Keratinocyte (primary cell): ENCODE data around the gene BID. TPM values are rescaled to one million over a fixed set of nuclear protein-coding genes. Genes with fewer than 3 reads are reported as not detected.

Experiments
- DNase-seq: peaks from one replicate; pipeline ENCODE4 v3.0.0-alpha.2; 2011; ENCODE audit warnings: low read depth, missing footprints, low spot score
- FAIRE-seq: peaks from 2 replicates; lab custom pipeline; 2011; peaks lifted over from hg19 to GRCh38; lab: Jason Lieb, UNC
- H2AFZ ChIP-seq: 2 replicates; pipeline ENCODE4 v1.6.0; 2012; ENCODE audit warnings: low read length, control low read depth, inconsistent platforms; ENCODE audit not compliant: control insufficient read depth
- H3K27ac ChIP-seq: 2 replicates; pipeline ENCODE4 v1.5.1; 2011; ENCODE audit warnings: low read length; ENCODE audit not compliant: control insufficient read depth, insufficient read depth
- H3K27me3 ChIP-seq: 3 replicates; pipeline ENCODE4 v1.6.0; 2011; ENCODE audit warnings: low read length; ENCODE audit not compliant: control insufficient read depth, insufficient read depth; ENCODE audit errors: extremely low read depth
- H3K36me3 ChIP-seq, 2 experiments: 2 replicates in 1 of 2; 3 replicates in 1 of 2; pipeline ENCODE4 v1.5.1; 2011; ENCODE audit warnings: low read length in 2 of 2, mild to moderate bottlenecking in 1 of 2; ENCODE audit not compliant: control insufficient read depth in 2 of 2, insufficient read depth in 2 of 2; ENCODE audit errors: extremely low read depth in 1 of 2
- H3K4me1 ChIP-seq: 3 replicates; pipeline ENCODE4 v1.5.1; 2011; ENCODE audit warnings: low read length; ENCODE audit not compliant: control insufficient read depth, insufficient read depth; ENCODE audit errors: extremely low read depth
- H3K4me2 ChIP-seq: 3 replicates; pipeline ENCODE4 v1.6.0; 2011; ENCODE audit warnings: low read depth, low read length; ENCODE audit not compliant: control insufficient read depth, insufficient read depth; ENCODE audit errors: extremely low read depth
- H3K4me3 ChIP-seq, 3 experiments: fragments of 200-600 bp in 1 of 3; sonication (generic) in 1 of 3; 2 replicates in 2 of 3; 3 replicates in 1 of 3; pipeline ENCODE4 v1.5.1; 2011 to 2016; ENCODE audit warnings: low read length in 3 of 3, mild to moderate bottlenecking in 3 of 3, control low read depth in 2 of 3, inconsistent platforms in 1 of 3, low read depth in 1 of 3, mixed read lengths in 1 of 3, mixed run types in 1 of 3, moderate library complexity in 1 of 3; ENCODE audit not compliant: control insufficient read depth in 2 of 3, insufficient read depth in 2 of 3; ENCODE audit errors: extremely low read depth in 1 of 3
- H3K79me2 ChIP-seq: 2 replicates; pipeline ENCODE4 v1.6.0; 2012; ENCODE audit warnings: low read length; ENCODE audit not compliant: control insufficient read depth, insufficient read depth
- H3K9ac ChIP-seq: 3 replicates; pipeline ENCODE4 v1.6.0; 2011; ENCODE audit warnings: low read length; ENCODE audit not compliant: control insufficient read depth, insufficient read depth; ENCODE audit errors: extremely low read depth
- H3K9me1 ChIP-seq: 3 replicates; pipeline ENCODE4 v1.6.0; 2011; ENCODE audit warnings: low read length; ENCODE audit not compliant: control insufficient read depth, insufficient read depth; ENCODE audit errors: extremely low read depth
- H3K9me3 ChIP-seq: 2 replicates; pipeline ENCODE4 v1.5.1; 2012; ENCODE audit warnings: low read depth, low read length; ENCODE audit not compliant: control insufficient read depth
- H4K20me1 ChIP-seq: 3 replicates; pipeline ENCODE4 v1.6.0; 2011; ENCODE audit warnings: low read length; ENCODE audit not compliant: control insufficient read depth, insufficient read depth; ENCODE audit errors: extremely low read depth
- EZH2 ChIP-seq: IDR thresholded peaks from one replicate; pipeline ENCODE4 v1.6.1; 2012; ENCODE audit warnings: inconsistent platforms, mild to moderate bottlenecking, low read length, moderate library complexity
- dilution Hi-C: fragments of 300-500 bp; cut with MboI; formaldehyde crosslinking; loops from one replicate; pipeline ENCODE4 v1.7.0; 2020; ENCODE audit warnings: low sequenced_read_pairs; ENCODE audit not compliant: extremely low pct_ligation_motif_present
- polyA plus RNA-seq, 5 experiments: library from polyadenylated mRNA; depleted of rRNA in 3 of 5; stranded (reverse) in 3 of 5; stranded (forward) in 1 of 5; unstranded in 1 of 5; fragments of >200 nt; gene quantifications; 1 replicate in 1 of 5; 2 replicates in 3 of 5; 3 replicates in 1 of 5; pipeline versions ENCODE4 v1.2.1 to v1.2.3, GENCODE V29; 2011 to 2012; ENCODE audit warnings: missing spikeins in 2 of 5, low read depth in 1 of 5, low replicate concordance in 1 of 5
- TF ChIP-seq, protein P1 (sequence below), 3 experiments: IDR thresholded peaks in 1 of 3; conservative IDR thresholded peaks in 1 of 3; optimal IDR thresholded peaks in 1 of 3; 2 replicates in 2 of 3; 3 replicates in 1 of 3; pipeline versions ENCODE3 to v1.5.1; 2011; ENCODE audit warnings: low read length in 3 of 3, mild to moderate bottlenecking in 3 of 3, moderate library complexity in 2 of 3, control low read depth in 1 of 3, inconsistent platforms in 1 of 3; ENCODE audit not compliant: insufficient read depth in 2 of 3; ENCODE audit errors: extremely low read depth in 1 of 3

BID gene
- polyA plus RNA-seq, 1 donor (not counting 4 experiments of a cell fraction or from before 2014, with no cell fraction given) = 46.0 TPM

DNA sequence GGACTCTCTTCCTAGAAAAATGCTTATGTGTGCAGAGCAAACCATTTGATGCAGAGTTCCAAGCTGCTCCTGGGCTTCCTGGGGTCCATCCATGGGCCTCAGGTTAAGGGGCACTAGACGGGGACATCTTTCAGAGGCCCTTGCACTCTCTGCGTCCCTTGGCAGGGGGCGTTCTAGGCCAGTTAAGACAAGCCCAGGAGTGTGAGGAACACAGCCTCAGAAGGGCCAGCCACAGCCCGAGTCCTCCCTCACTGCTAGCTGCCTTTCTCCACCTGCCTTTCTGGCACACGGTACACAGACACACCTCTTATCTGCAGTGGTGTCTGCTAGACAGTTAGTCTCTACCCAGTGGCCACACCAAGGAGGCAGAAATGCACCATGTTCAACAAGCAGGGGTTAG, 18.0 kb upstream of the BID start:
- H3K9ac ChIP-seq = no peak overlapping the region
- TF ChIP-seq, protein P1, sequence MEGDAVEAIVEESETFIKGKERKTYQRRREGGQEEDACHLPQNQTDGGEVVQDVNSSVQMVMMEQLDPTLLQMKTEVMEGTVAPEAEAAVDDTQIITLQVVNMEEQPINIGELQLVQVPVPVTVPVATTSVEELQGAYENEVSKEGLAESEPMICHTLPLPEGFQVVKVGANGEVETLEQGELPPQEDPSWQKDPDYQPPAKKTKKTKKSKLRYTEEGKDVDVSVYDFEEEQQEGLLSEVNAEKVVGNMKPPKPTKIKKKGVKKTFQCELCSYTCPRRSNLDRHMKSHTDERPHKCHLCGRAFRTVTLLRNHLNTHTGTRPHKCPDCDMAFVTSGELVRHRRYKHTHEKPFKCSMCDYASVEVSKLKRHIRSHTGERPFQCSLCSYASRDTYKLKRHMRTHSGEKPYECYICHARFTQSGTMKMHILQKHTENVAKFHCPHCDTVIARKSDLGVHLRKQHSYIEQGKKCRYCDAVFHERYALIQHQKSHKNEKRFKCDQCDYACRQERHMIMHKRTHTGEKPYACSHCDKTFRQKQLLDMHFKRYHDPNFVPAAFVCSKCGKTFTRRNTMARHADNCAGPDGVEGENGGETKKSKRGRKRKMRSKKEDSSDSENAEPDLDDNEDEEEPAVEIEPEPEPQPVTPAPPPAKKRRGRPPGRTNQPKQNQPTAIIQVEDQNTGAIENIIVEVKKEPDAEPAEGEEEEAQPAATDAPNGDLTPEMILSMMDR (optimal IDR thresholded peaks at IDR 0.05 in 1 of 3, IDR thresholded peaks at IDR 0.05 in 1 of 3, conservative IDR thresholded peaks at IDR 0.05 in 1 of 3; ENCODE audit: extremely low read depth in 1 of 3, insufficient read depth in 2 of 3, low read length in 3 of 3) = peak in 1 of 3 experiments; percentile 20
- no peak for TF ChIP-seq EZH2
- FAIRE-seq = no peak

GRCh38 chr22:17791196-17791595, 16.9 kb upstream of the BID start:
- dilution Hi-C loops = no loop called here
- peaks cover 17 to 32% of the 10 kb centered on the region in 2 experiments for H3K36me3 ChIP-seq
- FAIRE-seq = no peak

More for the DNA sequence above, 18.0 kb upstream of the BID start:
- no peaks in the 10 kb centered on the region for H4K20me1 ChIP-seq
- no peak for DNase-seq
- no peaks in the 10 kb centered on the region for H3K79me2 ChIP-seq
- H2AFZ ChIP-seq = no peak overlapping the region
- dilution Hi-C loops = no loop called here
- H3K9me1 ChIP-seq = no peaks in the 10 kb centered on the region
- H3K36me3 ChIP-seq = peaks cover 17 to 34% of the 10 kb centered on the region in 2 experiments
- no peaks in the 10 kb centered on the region for H3K9me3 ChIP-seq
- H3K27me3 ChIP-seq = no peaks in the 10 kb centered on the region
- no peak overlapping the region for H3K27ac ChIP-seq
- H3K4me2 ChIP-seq = no peak overlapping the region
- H3K4me1 ChIP-seq = no peaks in the 10 kb centered on the region
- no peak overlapping the region for H3K4me3 ChIP-seq

More at GRCh38 chr22:17791196-17791595, 16.9 kb upstream of the BID start:
- H3K79me2 ChIP-seq = no peaks in the 10 kb centered on the region
- H4K20me1 ChIP-seq = no peaks in the 10 kb centered on the region
- TF ChIP-seq EZH2 = no peak
- TF ChIP-seq, protein P1 (optimal IDR thresholded peaks at IDR 0.05 in 1 of 3, IDR thresholded peaks at IDR 0.05 in 1 of 3, conservative IDR thresholded peaks at IDR 0.05 in 1 of 3; ENCODE audit: extremely low read depth in 1 of 3, insufficient read depth in 2 of 3, low read length in 3 of 3) = no peak
- H2AFZ ChIP-seq = no peak overlapping the region
- no peak overlapping the region for H3K4me2 ChIP-seq
- no peaks in the 10 kb centered on the region for H3K27me3 ChIP-seq
- H3K4me1 ChIP-seq = peaks cover 9% of the 10 kb centered on the region
- H3K9me1 ChIP-seq = no peaks in the 10 kb centered on the region
- H3K4me3 ChIP-seq = no peak overlapping the region
- no peak overlapping the region for H3K27ac ChIP-seq
- DNase-seq = no peak
- H3K9ac ChIP-seq = no peak overlapping the region
- H3K9me3 ChIP-seq = no peaks in the 10 kb centered on the region
